AG08396 (cell line): ENCODE data around the gene APBB2.
"Not testable (repeated sequence)": the region's sequence is repeated elsewhere in the genome, so short reads cannot be mapped to it uniquely, and the experiment has no call there.

Experiments
- DNase-seq: peaks from one replicate; pipeline ENCODE4 v3.0.0; 2012; ENCODE audit warnings: low spot score, mixed read lengths

Gene APBB2

GRCh38 chr4:40825014-40825838, 389.1 kb downstream of the APBB2 start:
- no peak for DNase-seq

GRCh38 chr4:40822420-40823166, 391.7 kb downstream of the APBB2 start:
- no peak for DNase-seq

- DNase-seq = no peak
Measured at GRCh38 chr4:40820101-40820500, 394.2 kb downstream of the APBB2 start.

GRCh38 chr4:40817157-40817556, 397.2 kb downstream of the APBB2 start:
- not testable (repeated sequence) for DNase-seq

- no peak for DNase-seq
Measured at GRCh38 chr4:40812856-40813255, 401.5 kb downstream of the APBB2 start.

- no peak for DNase-seq
Measured at GRCh38 chr4:40812386-40812785, 402.0 kb downstream of the APBB2 start.

- no peak for DNase-seq
Measured at GRCh38 chr4:40811956-40812355, 402.4 kb downstream of the APBB2 start.

GRCh38 chr4:40808926-40809457, 405.4 kb downstream of the APBB2 start:
- no peak for DNase-seq

GRCh38 chr4:40804598-40804997, 409.7 kb downstream of the APBB2 start:
- no peak for DNase-seq

GRCh38 chr4:40800064-40800463, 414.3 kb downstream of the APBB2 start:
- DNase-seq = no peak

- no peak for DNase-seq
Measured at GRCh38 chr4:40789771-40790170, 424.6 kb downstream of the APBB2 start.

GRCh38 chr4:40789031-40789430, 425.3 kb downstream of the APBB2 start:
- DNase-seq = no peak

GRCh38 chr4:40788331-40788730, 426.0 kb downstream of the APBB2 start:
- DNase-seq = no peak

GRCh38 chr4:40785727-40786126, 428.6 kb downstream of the APBB2 start:
- no peak for DNase-seq

GRCh38 chr4:40782876-40783275, 431.5 kb downstream of the APBB2 start:
- no peak for DNase-seq

GRCh38 chr4:40778090-40778489, 436.3 kb downstream of the APBB2 start:
- DNase-seq = no peak

- no peak for DNase-seq
Measured at GRCh38 chr4:40769266-40769665, 445.1 kb downstream of the APBB2 start.

GRCh38 chr4:40763228-40763716, 451.1 kb downstream of the APBB2 start:
- DNase-seq = no peak
